ENCODE measurements around the gene CCDC66. TPM values are rescaled to one million over a fixed set of nuclear protein-coding genes. Genes with fewer than 3 reads are reported as not detected.

CCDC66 gene
- total RNA-seq: 19.2 TPM

GRCh38 chr3:56556908-56557830 lies at the start of gene CCDC66:
Gene CCDC66 (plus strand): TSS chr3:56557175. CDS start chr3:56557243, 68 bp downstream.
- intact Hi-C loops (cut with DNase I): no loop called here
- H3K27me3 ChIP-seq: no peaks in the 10 kb centered on the region
- H3K27ac ChIP-seq: peak within 1 kb of the TSS; percentile 80

GRCh38 chr3:56519641-56520040 lies 37.3 kb upstream of the CCDC66 start:
- no peak for DNase-seq (ENCODE audit: extremely low spot score in 2 of 2)
- H3K4me3 ChIP-seq: no peak overlapping the region
- TF ChIP-seq POLR2AphosphoS5 (IDR thresholded peaks at IDR 0.05; ENCODE audit: insufficient read depth in 1 of 2, low read depth in 1 of 2) (no peak), POLR2A (IDR thresholded peaks at IDR 0.05) (no peak), CTCF (IDR thresholded peaks at IDR 0.05) (no peak)
- intact Hi-C loops (cut with DNase I): no loop called here
- no peaks in the 10 kb centered on the region for H3K36me3 ChIP-seq
- no peaks in the 10 kb centered on the region for H3K4me1 ChIP-seq
- H3K9me3 ChIP-seq: no peaks in the 10 kb centered on the region
- no peaks in the 10 kb centered on the region for H3K27me3 ChIP-seq
- no peak overlapping the region for H3K27ac ChIP-seq

More at GRCh38 chr3:56556908-56557830, at the start of gene CCDC66:
- Histone ChIP-seq H3K9me3 (no peaks in the 10 kb centered on the region), H3K4me3 (peak within 1 kb of the TSS; percentile 77 to 78), H3K4me1 (peaks cover 17% of the 10 kb centered on the region), H3K36me3 (peaks cover 0 to 6% of the 10 kb centered on the region in 2 donors)
- peak in 1 of 2 donors; percentile 94 for DNase-seq (ENCODE audit: extremely low spot score in 2 of 2)
- TF ChIP-seq POLR2A (IDR thresholded peaks at IDR 0.05) (peak in 1 of 2 donors; percentile 69), POLR2AphosphoS5 (IDR thresholded peaks at IDR 0.05; ENCODE audit: insufficient read depth in 1 of 2, low read depth in 1 of 2) (peak; percentile 23 to 86), CTCF (IDR thresholded peaks at IDR 0.05) (peak in 2 of 3 experiments; percentile 48 to 53)

GRCh38 chr3:56522374-56522773 lies 34.6 kb upstream of the CCDC66 start:
- no peak overlapping the region for H3K27ac ChIP-seq
- no peak for DNase-seq (ENCODE audit: extremely low spot score in 2 of 2)
- no peaks in the 10 kb centered on the region for H3K36me3 ChIP-seq
- H3K9me3 ChIP-seq: no peaks in the 10 kb centered on the region
- H3K27me3 ChIP-seq: no peaks in the 10 kb centered on the region
- intact Hi-C loops (cut with DNase I): no loop called here
- no peak for TF ChIP-seq POLR2A (IDR thresholded peaks at IDR 0.05)
- TF ChIP-seq POLR2AphosphoS5 (IDR thresholded peaks at IDR 0.05; ENCODE audit: insufficient read depth in 1 of 2, low read depth in 1 of 2): no peak
- no peak for TF ChIP-seq CTCF (IDR thresholded peaks at IDR 0.05)
- no peak overlapping the region for H3K4me3 ChIP-seq
- H3K4me1 ChIP-seq: no peaks in the 10 kb centered on the region

GRCh38 chr3:56525291-56525690 lies 31.7 kb upstream of the CCDC66 start:
- TF ChIP-seq CTCF (IDR thresholded peaks at IDR 0.05): no peak
- TF ChIP-seq POLR2A (IDR thresholded peaks at IDR 0.05): no peak
- no peak for TF ChIP-seq POLR2AphosphoS5 (IDR thresholded peaks at IDR 0.05; ENCODE audit: insufficient read depth in 1 of 2, low read depth in 1 of 2)

GRCh38 chr3:56536735-56537134 lies 20.2 kb upstream of the CCDC66 start:
- DNase-seq (ENCODE audit: extremely low spot score in 2 of 2): no peak
- H3K4me1 ChIP-seq: no peaks in the 10 kb centered on the region
- intact Hi-C loops (cut with DNase I): no loop called here
- no peak overlapping the region for H3K4me3 ChIP-seq
- no peaks in the 10 kb centered on the region for H3K27me3 ChIP-seq
- H3K36me3 ChIP-seq: no peaks in the 10 kb centered on the region
- no peak overlapping the region for H3K27ac ChIP-seq
- H3K9me3 ChIP-seq: no peaks in the 10 kb centered on the region
- TF ChIP-seq POLR2AphosphoS5 (IDR thresholded peaks at IDR 0.05; ENCODE audit: insufficient read depth in 1 of 2, low read depth in 1 of 2): no peak
- TF ChIP-seq CTCF (IDR thresholded peaks at IDR 0.05): no peak
- TF ChIP-seq POLR2A (IDR thresholded peaks at IDR 0.05): no peak

More at GRCh38 chr3:56525291-56525690, 31.7 kb upstream of the CCDC66 start:
- no peak for DNase-seq (ENCODE audit: extremely low spot score in 2 of 2)
- H3K9me3 ChIP-seq: no peaks in the 10 kb centered on the region
- H3K27me3 ChIP-seq: no peaks in the 10 kb centered on the region
- no peak overlapping the region for H3K27ac ChIP-seq
- H3K36me3 ChIP-seq: no peaks in the 10 kb centered on the region
- no peaks in the 10 kb centered on the region for H3K4me1 ChIP-seq
- intact Hi-C loops (cut with DNase I): no loop called here
- no peak overlapping the region for H3K4me3 ChIP-seq

Data from vagina (tissue), 2 donors.